ENCODE results near the gene JAML.
"Not testable (repeated sequence)": the region's sequence is repeated elsewhere in the genome, so short reads cannot be mapped to it uniquely, and the experiment has no call there.

Gene JAML

GRCh38 chr11:118201966-118202365 is 22.8 kb downstream of the JAML start:
- H3K4me3 ChIP-seq (ENCODE audit: low read length) = no peak overlapping the region; the same call in 1 of the 2 replicates
- peak; percentile 24 for DNase-seq (ENCODE audit: low read depth, low spot score)

- H3K4me3 ChIP-seq (ENCODE audit: low read length) = no peak overlapping the region
- peak; percentile 42 for DNase-seq (ENCODE audit: low read depth, low spot score)
These were observed 23.7 kb downstream of the JAML start for GRCh38 chr11:118200901-118201680.

GRCh38 chr11:118200497-118200896 is 24.3 kb downstream of the JAML start:
- H3K4me3 ChIP-seq (ENCODE audit: low read length) = no peak overlapping the region
- DNase-seq (ENCODE audit: low read depth, low spot score) = no peak

DNA sequence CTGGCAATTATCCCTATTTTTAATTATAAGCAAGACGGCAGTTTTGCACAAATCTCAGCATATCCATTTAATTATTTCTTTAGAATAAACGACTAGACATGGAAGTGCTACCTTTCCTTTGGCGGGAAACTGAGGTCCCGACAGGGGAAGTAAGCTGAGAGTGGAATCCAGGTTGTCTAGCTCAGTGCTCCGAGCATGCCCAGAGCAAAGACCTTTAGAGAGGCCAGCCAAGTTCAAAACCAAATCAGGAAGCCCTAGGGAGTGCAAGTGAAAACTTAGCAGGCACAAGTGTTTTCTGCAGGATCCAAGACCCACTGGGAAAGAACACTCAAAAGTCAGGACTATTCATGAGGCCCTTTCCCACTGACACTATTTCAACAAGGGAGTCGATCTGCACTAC is 25.7 kb downstream of the JAML start:
- DNase-seq (ENCODE audit: low read depth, low spot score) = no peak
- no peak overlapping the region for H3K4me3 ChIP-seq (ENCODE audit: low read length)

- H3K4me3 ChIP-seq (ENCODE audit: low read length) = no peak overlapping the region; the same call in 1 of the 2 replicates
- peak; percentile 68 for DNase-seq (ENCODE audit: low read depth, low spot score)
These were observed 26.4 kb downstream of the JAML start for GRCh38 chr11:118198370-118198769.

DNA sequence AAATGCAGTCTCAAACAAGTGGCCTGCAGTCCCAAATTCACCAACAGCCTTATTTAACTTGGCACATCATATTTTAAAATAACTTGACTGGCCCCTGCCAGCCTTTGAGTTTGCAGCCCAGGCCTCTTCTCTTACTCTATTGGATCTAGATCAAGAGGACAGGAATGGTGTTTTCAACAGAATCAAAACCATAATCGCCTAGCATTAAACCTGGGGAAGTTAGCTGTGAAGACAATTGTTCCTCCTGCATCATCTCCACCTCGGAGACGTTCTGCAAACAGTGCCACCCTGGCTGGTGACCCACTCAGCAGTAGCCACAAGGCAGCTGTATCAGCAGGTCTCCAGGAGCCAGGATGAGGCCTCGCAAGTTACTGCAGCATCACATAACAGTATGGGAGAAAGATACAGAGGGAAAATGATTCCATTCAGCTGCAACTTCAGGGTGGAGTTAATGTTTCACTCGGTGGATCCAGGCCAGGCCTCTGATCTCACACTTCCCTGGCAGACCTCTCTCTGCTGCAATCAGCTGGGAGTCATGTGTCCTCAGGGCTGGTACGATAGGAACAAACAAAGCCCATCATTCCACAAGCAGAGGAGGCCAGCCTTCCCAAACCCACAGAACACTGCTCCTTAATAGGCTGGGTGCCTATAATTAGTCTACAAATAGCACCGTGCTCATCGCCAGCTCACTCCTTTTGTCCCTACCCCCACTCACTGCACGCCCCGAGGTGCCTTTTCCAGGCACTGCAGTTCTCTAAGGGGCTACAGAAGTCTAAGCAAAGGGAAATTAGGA is 29.8 kb downstream of the JAML start:
- H3K4me3 ChIP-seq (ENCODE audit: low read length) = no peak overlapping the region
- DNase-seq (ENCODE audit: low read depth, low spot score) = no peak

DNA sequence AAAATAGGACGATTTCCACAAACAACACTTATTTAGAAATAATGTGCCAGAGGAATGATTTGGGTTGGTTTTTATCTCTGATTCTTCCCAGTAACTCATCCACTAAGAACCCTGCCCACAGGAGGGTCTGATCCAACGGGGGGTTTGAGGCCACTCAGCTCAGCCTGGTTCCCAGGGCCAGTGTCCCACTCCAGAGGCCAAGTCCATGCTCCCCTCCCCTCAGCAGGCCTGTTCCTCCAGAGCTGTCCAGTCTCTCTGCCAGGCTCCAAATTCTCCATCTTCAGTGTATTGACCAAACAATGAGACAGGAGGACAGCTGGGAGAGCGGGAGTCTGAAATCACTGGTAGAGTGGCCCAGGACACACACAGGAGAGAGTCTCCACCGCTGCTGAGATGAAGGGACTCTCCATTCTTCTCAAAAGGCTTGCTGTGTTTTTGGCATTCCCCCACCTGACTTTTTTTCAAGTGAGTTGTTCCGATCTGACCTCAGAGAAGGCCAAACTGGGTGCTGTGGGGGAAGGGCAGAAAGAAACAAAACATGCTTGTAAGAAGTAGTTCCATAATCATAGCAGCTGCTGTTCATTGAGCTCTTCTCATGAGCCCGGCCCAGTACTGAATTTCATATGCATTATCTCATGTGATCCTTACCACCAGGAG is 30.8 kb downstream of the JAML start:
- no peak for DNase-seq (ENCODE audit: low read depth, low spot score)
- H3K4me3 ChIP-seq (ENCODE audit: low read length) = no peak overlapping the region

DNA sequence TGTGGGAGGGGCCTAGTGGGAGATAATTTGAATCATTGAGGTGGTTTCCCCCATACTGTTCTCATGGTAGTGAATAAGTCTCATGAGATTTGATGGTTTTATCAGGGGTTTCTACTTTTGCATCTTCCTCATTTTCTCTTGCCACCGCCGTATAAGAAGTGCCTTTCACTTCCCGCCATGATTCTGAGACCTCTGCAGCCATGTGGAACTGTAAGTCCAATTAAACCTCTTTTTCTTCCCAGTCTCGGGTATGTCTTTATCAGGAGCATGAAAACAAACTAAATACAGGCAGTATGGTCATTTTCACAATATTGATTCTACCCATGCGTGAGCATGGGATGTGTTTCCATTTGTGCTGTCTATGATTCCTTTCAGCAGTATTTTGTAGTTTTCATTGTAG is 32.0 kb downstream of the JAML start:
- H3K4me3 ChIP-seq (ENCODE audit: low read length); DNase-seq (ENCODE audit: low read depth, low spot score): not testable (repeated sequence)

- DNase-seq (ENCODE audit: low read depth, low spot score); H3K4me3 ChIP-seq (ENCODE audit: low read length): not testable (repeated sequence)
These were observed 33.8 kb downstream of the JAML start for GRCh38 chr11:118190942-118191506.

GRCh38 chr11:118186346-118187107 is 38.3 kb downstream of the JAML start:
- DNase-seq (ENCODE audit: low read depth, low spot score) = no peak
- no peak overlapping the region for H3K4me3 ChIP-seq (ENCODE audit: low read length)

- no peak overlapping the region for H3K4me3 ChIP-seq (ENCODE audit: low read length)
- DNase-seq (ENCODE audit: low read depth, low spot score) = no peak
These were observed 39.8 kb downstream of the JAML start for GRCh38 chr11:118184784-118185579.

GRCh38 chr11:118183691-118184090 is 41.1 kb downstream of the JAML start:
- H3K4me3 ChIP-seq (ENCODE audit: low read length); DNase-seq (ENCODE audit: low read depth, low spot score): not testable (repeated sequence)

DNA sequence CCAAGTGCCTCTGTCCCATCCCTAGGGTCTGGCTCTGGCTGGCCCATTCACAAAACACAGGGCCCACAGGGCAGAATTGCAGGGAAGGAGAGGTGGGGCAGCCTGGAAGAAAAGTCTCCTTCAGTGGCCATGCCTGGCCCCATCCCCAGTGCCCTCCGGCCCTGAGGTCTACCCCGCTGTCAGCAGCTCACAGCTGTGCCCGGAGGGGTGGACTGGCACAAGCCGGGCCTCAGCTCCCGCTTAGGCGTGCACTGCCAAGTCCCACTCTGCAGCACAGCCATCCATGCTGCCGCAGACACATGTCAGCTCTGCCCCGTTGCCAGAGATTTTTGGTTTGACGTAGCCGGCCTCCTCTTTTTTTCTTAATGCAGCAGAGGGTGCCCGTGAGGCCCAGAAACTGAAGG is 44.5 kb downstream of the JAML start:
- no peak overlapping the region for H3K4me3 ChIP-seq (ENCODE audit: low read length)
- DNase-seq (ENCODE audit: low read depth, low spot score) = peak; percentile 70

DNA sequence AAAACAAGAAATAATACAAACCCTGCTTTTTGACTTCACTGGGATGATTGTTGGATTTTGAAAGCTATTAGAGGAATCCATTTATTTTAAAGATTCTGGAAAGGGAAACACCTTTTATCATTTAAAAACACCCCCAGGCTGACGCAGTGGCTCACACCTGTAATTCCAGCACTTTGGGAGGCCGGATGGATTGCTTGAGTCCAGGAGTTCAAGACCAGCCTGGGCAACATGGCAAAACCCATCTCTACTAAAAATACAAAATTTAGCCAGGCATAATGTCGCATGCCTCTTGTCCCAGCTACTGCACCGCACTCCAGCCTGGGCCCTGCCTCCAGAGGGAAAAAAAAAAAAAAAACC is 48.1 kb downstream of the JAML start:
- DNase-seq (ENCODE audit: low read depth, low spot score) = no peak
- H3K4me3 ChIP-seq (ENCODE audit: low read length) = no peak overlapping the region

- H3K4me3 ChIP-seq (ENCODE audit: low read length) = no peak within 1 kb of the TSS
- DNase-seq (ENCODE audit: low read depth, low spot score) = peak; percentile 49
These were observed 48.6 kb downstream of the JAML start, which contains the start of gene SCN2B for GRCh38 chr11:118175993-118176777. TSS of gene SCN2B (minus strand) at chr11:118176639. CDS start at chr11:118176431, 208 bp downstream.

GRCh38 chr11:118175031-118175992 is 49.5 kb downstream of the JAML start:
- H3K4me3 ChIP-seq (ENCODE audit: low read length) = no peak overlapping the region
- DNase-seq (ENCODE audit: low read depth, low spot score) = no peak
